Right lobe of liver (tissue), 4 donors: ENCODE data around the gene AFG1L.

Experiments used
- CTCF ChIP-seq, 4 donors: fragments of 200-600 bp in 3 of 4; fragments of 450-650 bp in 1 of 4; IDR thresholded peaks; one replicate each; pipeline versions ENCODE4 v1.5.1 to v1.8.0; 2016 to 2022; ENCODE audit warnings: antibody characterized with exemption in 4 of 4, mild to moderate bottlenecking in 2 of 4
- POLR2A ChIP-seq: fragments of 450-650 bp; IDR thresholded peaks from one replicate; pipeline ENCODE4 v1.6.1; 2017; ENCODE audit warnings: antibody characterized with exemption, mild to moderate bottlenecking
- donor health status: DM: no; HTN: no; CAD: no.
- donor health status: DM: no; HTN: no; CAD: no.
- donor health status: DM: no; HTN: yes; CAD: no.

DNA sequence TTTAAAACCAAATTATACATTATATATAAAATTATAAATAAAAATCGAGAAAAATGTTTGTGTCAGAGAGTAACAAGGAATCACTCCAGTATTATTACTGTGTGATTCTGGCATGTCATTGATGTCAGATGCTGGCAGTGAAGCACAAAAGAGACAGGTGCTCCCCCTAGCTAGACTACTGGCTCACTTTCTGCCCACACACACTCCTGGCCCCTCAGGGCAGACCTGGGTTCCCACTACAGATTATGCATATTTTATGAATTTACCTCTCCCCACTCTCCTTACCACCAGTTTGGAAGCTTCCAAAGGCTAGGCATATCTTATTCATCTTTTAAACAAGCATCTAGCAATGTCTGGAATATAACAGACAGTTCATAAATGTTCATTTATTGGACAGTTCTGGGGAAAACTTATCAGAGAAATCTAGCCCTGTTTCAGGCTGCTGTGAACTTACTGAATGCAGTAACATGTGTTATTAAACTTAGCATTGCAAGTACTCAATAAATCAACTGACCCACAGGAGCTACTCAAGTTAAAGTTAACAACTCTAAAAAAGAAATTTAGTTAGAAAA lies 46.8 kb upstream of the AFG1L start:
- peak in 1 of 4 donors; percentile 5 for TF ChIP-seq CTCF (IDR thresholded peaks at IDR 0.05)
- TF ChIP-seq POLR2A, result no peak
